ENCODE measurements around the gene SH3RF1.

Gene SH3RF1

GRCh38 chr4:169117591-169118081 is 153.1 kb downstream of the SH3RF1 start:
- TF ChIP-seq CTCF (IDR thresholded peaks at IDR 0.05; ENCODE audit: control insufficient read depth, insufficient read depth, low read depth, low read length, missing control alignments), result no peak
- peak; percentile 40 for DNase-seq (ENCODE audit: low read depth)

GRCh38 chr4:169116270-169116901 is 154.4 kb downstream of the SH3RF1 start:
- no peak for DNase-seq (ENCODE audit: low read depth)
- no peak for TF ChIP-seq CTCF (IDR thresholded peaks at IDR 0.05; ENCODE audit: control insufficient read depth, insufficient read depth, low read depth, low read length, missing control alignments)
- H3K4me3 ChIP-seq (ENCODE audit: control insufficient read depth, low read depth, low read length), result no peak overlapping the region

More at GRCh38 chr4:169117591-169118081, 153.1 kb downstream of the SH3RF1 start:
- H3K4me3 ChIP-seq (ENCODE audit: control insufficient read depth, low read depth, low read length), result no peak overlapping the region

GRCh38 chr4:169115897-169116254 is 154.9 kb downstream of the SH3RF1 start:
- peak; percentile 95 for DNase-seq (ENCODE audit: low read depth)
- H3K4me3 ChIP-seq (ENCODE audit: control insufficient read depth, low read depth, low read length), result no peak overlapping the region
- TF ChIP-seq CTCF (IDR thresholded peaks at IDR 0.05; ENCODE audit: control insufficient read depth, insufficient read depth, low read depth, low read length, missing control alignments), result peak; percentile 45

GRCh38 chr4:169115144-169115896 is 155.4 kb downstream of the SH3RF1 start:
- no peak for TF ChIP-seq CTCF (IDR thresholded peaks at IDR 0.05; ENCODE audit: control insufficient read depth, insufficient read depth, low read depth, low read length, missing control alignments)
- no peak overlapping the region for H3K4me3 ChIP-seq (ENCODE audit: control insufficient read depth, low read depth, low read length)
- no peak for DNase-seq (ENCODE audit: low read depth)

- H3K4me3 ChIP-seq (ENCODE audit: control insufficient read depth, low read depth, low read length), result no peak overlapping the region
- no peak for DNase-seq (ENCODE audit: low read depth)
- no peak for TF ChIP-seq CTCF (IDR thresholded peaks at IDR 0.05; ENCODE audit: control insufficient read depth, insufficient read depth, low read depth, low read length, missing control alignments)
Measured at GRCh38 chr4:169114341-169114974, 156.3 kb downstream of the SH3RF1 start.

GRCh38 chr4:169110633-169111032 is 160.1 kb downstream of the SH3RF1 start:
- TF ChIP-seq CTCF (IDR thresholded peaks at IDR 0.05; ENCODE audit: control insufficient read depth, insufficient read depth, low read depth, low read length, missing control alignments), result no peak
- no peak for DNase-seq (ENCODE audit: low read depth)
- no peak overlapping the region for H3K4me3 ChIP-seq (ENCODE audit: control insufficient read depth, low read depth, low read length)

Data from AG09309 (cell line).